ENCODE measurements around the gene GIMAP5.

The GIMAP5 gene

GRCh38 chr7:150716939-150717338 is 20.3 kb upstream of the GIMAP5 start:
- DNase-seq (ENCODE audit: low read depth, low spot score) = no peak
- TF ChIP-seq YY1 (IDR thresholded peaks at IDR 0.05; ENCODE audit: insufficient read depth, insufficient read length) (no peak), ZNF274 (IDR thresholded peaks at IDR 0.05; ENCODE audit: low read depth, low read length) (no peak), SUZ12 (IDR thresholded peaks at IDR 0.05; ENCODE audit: extremely low read depth, insufficient read depth, insufficient read length) (no peak)
- peaks cover 79% of the 10 kb centered on the region for H3K27me3 ChIP-seq (ENCODE audit: insufficient read depth, insufficient read length)
- H3K9ac ChIP-seq (ENCODE audit: insufficient read length, low read depth) = no peak overlapping the region
- no peak overlapping the region for H3K4me3 ChIP-seq (ENCODE audit: insufficient read length, low read depth)
- H3K4me1 ChIP-seq (ENCODE audit: insufficient read depth, insufficient read length) = no peaks in the 10 kb centered on the region
- no peaks in the 10 kb centered on the region for H3K9me3 ChIP-seq (ENCODE audit: insufficient read depth, low read length)
- no peaks in the 10 kb centered on the region for H3K36me3 ChIP-seq (ENCODE audit: insufficient read depth, insufficient read length, low read length)

DNA sequence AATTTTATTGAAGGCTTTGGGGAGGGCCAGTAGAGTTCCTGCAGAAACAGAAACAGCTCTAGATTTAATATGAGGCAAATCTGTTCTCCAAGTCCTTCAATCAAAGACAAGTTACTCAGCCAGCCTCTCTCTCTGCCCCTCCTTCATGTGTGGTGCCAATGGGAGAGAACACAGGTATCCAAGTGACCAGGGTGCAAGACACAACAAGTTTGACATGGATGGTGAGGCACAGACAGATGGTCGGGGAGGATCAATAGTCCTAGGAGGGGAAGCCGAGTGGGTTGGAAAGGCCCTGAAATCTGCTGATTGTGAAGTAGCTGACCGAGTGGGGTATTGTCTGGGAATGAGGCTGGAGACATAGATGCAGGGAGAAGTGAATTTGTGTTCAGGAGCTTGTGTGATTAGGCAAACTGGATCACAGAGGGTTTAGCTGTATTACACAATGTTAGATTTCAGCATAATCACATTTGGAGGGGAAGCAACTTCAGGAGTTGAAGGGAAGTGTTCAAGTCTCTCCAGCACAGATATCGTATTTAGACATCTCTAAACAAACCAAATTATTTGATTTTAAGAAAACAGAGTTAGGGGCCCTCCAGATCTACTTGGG is 19.3 kb upstream of the GIMAP5 start:
- TF ChIP-seq SUZ12 (IDR thresholded peaks at IDR 0.05; ENCODE audit: extremely low read depth, insufficient read depth, insufficient read length) (no peak), ZNF274 (IDR thresholded peaks at IDR 0.05; ENCODE audit: low read depth, low read length) (no peak), YY1 (IDR thresholded peaks at IDR 0.05; ENCODE audit: insufficient read depth, insufficient read length) (no peak)
- Histone ChIP-seq H3K4me1 (ENCODE audit: insufficient read depth, insufficient read length) (no peaks in the 10 kb centered on the region), H3K9ac (ENCODE audit: insufficient read length, low read depth) (no peak overlapping the region), H3K4me3 (ENCODE audit: insufficient read length, low read depth) (no peak overlapping the region), H3K36me3 (ENCODE audit: insufficient read depth, insufficient read length, low read length) (no peaks in the 10 kb centered on the region), H3K9me3 (ENCODE audit: insufficient read depth, low read length) (no peaks in the 10 kb centered on the region), H3K27me3 (ENCODE audit: insufficient read depth, insufficient read length) (peaks cover 89% of the 10 kb centered on the region)
- DNase-seq (ENCODE audit: low read depth, low spot score) = no peak

GRCh38 chr7:150719436-150719835 is 17.8 kb upstream of the GIMAP5 start:
- H3K9me3 ChIP-seq (ENCODE audit: insufficient read depth, low read length) = no peaks in the 10 kb centered on the region
- H3K27me3 ChIP-seq (ENCODE audit: insufficient read depth, insufficient read length) = peaks cover 100% of the 10 kb centered on the region
- no peak overlapping the region for H3K4me3 ChIP-seq (ENCODE audit: insufficient read length, low read depth)
- H3K9ac ChIP-seq (ENCODE audit: insufficient read length, low read depth) = no peak overlapping the region
- TF ChIP-seq ZNF274 (IDR thresholded peaks at IDR 0.05; ENCODE audit: low read depth, low read length) (no peak), SUZ12 (IDR thresholded peaks at IDR 0.05; ENCODE audit: extremely low read depth, insufficient read depth, insufficient read length) (no peak), YY1 (IDR thresholded peaks at IDR 0.05; ENCODE audit: insufficient read depth, insufficient read length) (no peak)
- H3K36me3 ChIP-seq (ENCODE audit: insufficient read depth, insufficient read length, low read length) = no peaks in the 10 kb centered on the region
- DNase-seq (ENCODE audit: low read depth, low spot score) = no peak
- no peaks in the 10 kb centered on the region for H3K4me1 ChIP-seq (ENCODE audit: insufficient read depth, insufficient read length)

GRCh38 chr7:150719960-150720891 is 17.0 kb upstream of the GIMAP5 start:
- Histone ChIP-seq H3K4me1 (ENCODE audit: insufficient read depth, insufficient read length) (no peaks in the 10 kb centered on the region), H3K27me3 (ENCODE audit: insufficient read depth, insufficient read length) (peaks cover 100% of the 10 kb centered on the region)
- TF ChIP-seq YY1 (IDR thresholded peaks at IDR 0.05; ENCODE audit: insufficient read depth, insufficient read length) (no peak), SUZ12 (IDR thresholded peaks at IDR 0.05; ENCODE audit: extremely low read depth, insufficient read depth, insufficient read length) (no peak), ZNF274 (IDR thresholded peaks at IDR 0.05; ENCODE audit: low read depth, low read length) (no peak)

GRCh38 chr7:150721970-150722373 is 15.2 kb upstream of the GIMAP5 start:
- Histone ChIP-seq H3K4me1 (ENCODE audit: insufficient read depth, insufficient read length) (no peaks in the 10 kb centered on the region), H3K9me3 (ENCODE audit: insufficient read depth, low read length) (no peaks in the 10 kb centered on the region; the same call in 1 of the 2 replicates), H3K9ac (ENCODE audit: insufficient read length, low read depth) (no peak overlapping the region), H3K27me3 (ENCODE audit: insufficient read depth, insufficient read length) (peaks cover 100% of the 10 kb centered on the region), H3K4me3 (ENCODE audit: insufficient read length, low read depth) (no peak overlapping the region), H3K36me3 (ENCODE audit: insufficient read depth, insufficient read length, low read length) (no peaks in the 10 kb centered on the region)
- DNase-seq (ENCODE audit: low read depth, low spot score) = no peak
- TF ChIP-seq YY1 (IDR thresholded peaks at IDR 0.05; ENCODE audit: insufficient read depth, insufficient read length) = no peak
- TF ChIP-seq ZNF274 (IDR thresholded peaks at IDR 0.05; ENCODE audit: low read depth, low read length) = no peak
- TF ChIP-seq SUZ12 (IDR thresholded peaks at IDR 0.05; ENCODE audit: extremely low read depth, insufficient read depth, insufficient read length) = no peak

More at GRCh38 chr7:150719960-150720891, 17.0 kb upstream of the GIMAP5 start:
- no peak for DNase-seq (ENCODE audit: low read depth, low spot score)
- H3K9ac ChIP-seq (ENCODE audit: insufficient read length, low read depth) = no peak overlapping the region
- no peaks in the 10 kb centered on the region for H3K9me3 ChIP-seq (ENCODE audit: insufficient read depth, low read length)
- H3K4me3 ChIP-seq (ENCODE audit: insufficient read length, low read depth) = no peak overlapping the region
- no peaks in the 10 kb centered on the region for H3K36me3 ChIP-seq (ENCODE audit: insufficient read depth, insufficient read length, low read length)

DNA sequence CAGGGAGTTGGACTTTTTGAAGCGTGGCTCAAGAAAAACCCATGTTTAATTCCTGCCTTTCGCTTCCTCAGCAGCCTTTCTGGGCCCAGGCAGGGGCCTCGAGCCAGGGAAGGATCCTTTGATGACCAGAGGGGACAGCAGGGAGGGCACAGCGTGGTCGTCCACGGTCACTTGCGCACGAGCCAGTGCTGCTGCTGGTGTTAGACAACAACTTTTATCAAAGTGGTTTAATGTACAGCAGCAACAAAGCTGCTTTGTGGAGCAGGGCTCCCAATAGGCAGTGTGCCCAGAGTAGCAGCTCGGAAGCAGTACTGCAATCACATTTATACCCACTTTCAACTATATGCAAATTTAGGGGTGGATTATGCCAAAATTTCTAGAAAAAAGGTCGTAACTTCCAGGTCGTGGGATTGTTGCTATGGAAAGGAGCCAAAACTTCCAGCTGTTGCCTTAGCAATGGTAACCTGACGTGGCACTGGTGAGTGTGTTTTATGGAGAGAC is 14.7 kb upstream of the GIMAP5 start:
- no peaks in the 10 kb centered on the region for H3K36me3 ChIP-seq (ENCODE audit: insufficient read depth, insufficient read length, low read length)
- H3K9ac ChIP-seq (ENCODE audit: insufficient read length, low read depth) = no peak overlapping the region
- H3K4me3 ChIP-seq (ENCODE audit: insufficient read length, low read depth) = no peak overlapping the region
- no peaks in the 10 kb centered on the region; the same call in 1 of the 2 replicates for H3K9me3 ChIP-seq (ENCODE audit: insufficient read depth, low read length)
- no peaks in the 10 kb centered on the region for H3K4me1 ChIP-seq (ENCODE audit: insufficient read depth, insufficient read length)
- peaks cover 100% of the 10 kb centered on the region for H3K27me3 ChIP-seq (ENCODE audit: insufficient read depth, insufficient read length)
- no peak for DNase-seq (ENCODE audit: low read depth, low spot score)
- TF ChIP-seq SUZ12 (IDR thresholded peaks at IDR 0.05; ENCODE audit: extremely low read depth, insufficient read depth, insufficient read length) (no peak), YY1 (IDR thresholded peaks at IDR 0.05; ENCODE audit: insufficient read depth, insufficient read length) (no peak), ZNF274 (IDR thresholded peaks at IDR 0.05; ENCODE audit: low read depth, low read length) (no peak)

- Histone ChIP-seq H3K9ac (ENCODE audit: insufficient read length, low read depth) (no peak overlapping the region), H3K27me3 (ENCODE audit: insufficient read depth, insufficient read length) (peaks cover 100% of the 10 kb centered on the region), H3K36me3 (ENCODE audit: insufficient read depth, insufficient read length, low read length) (no peaks in the 10 kb centered on the region), H3K4me3 (ENCODE audit: insufficient read length, low read depth) (no peak overlapping the region), H3K9me3 (ENCODE audit: insufficient read depth, low read length) (peaks cover 7% of the 10 kb centered on the region), H3K4me1 (ENCODE audit: insufficient read depth, insufficient read length) (no peaks in the 10 kb centered on the region)
- no peak for DNase-seq (ENCODE audit: low read depth, low spot score)
- TF ChIP-seq ZNF274 (IDR thresholded peaks at IDR 0.05; ENCODE audit: low read depth, low read length) (no peak), SUZ12 (IDR thresholded peaks at IDR 0.05; ENCODE audit: extremely low read depth, insufficient read depth, insufficient read length) (no peak), YY1 (IDR thresholded peaks at IDR 0.05; ENCODE audit: insufficient read depth, insufficient read length) (no peak)
Measured at GRCh38 chr7:150723467-150723866, 13.8 kb upstream of the GIMAP5 start.

All from NT2/D1 (cell line).